ENCODE data around the gene SMOC2. TPM values are rescaled to one million over a fixed set of nuclear protein-coding genes. Genes with fewer than 3 reads are reported as not detected.

SMOC2 gene
- total and polyA plus RNA-seq, 2 of the 4 experiments (the other 2 are of a cell fraction) = not detected

- Histone ChIP-seq H2AFZ (replicated peaks; ENCODE audit: low read length, poor library complexity) (no peak overlapping the region), H4K91ac (ENCODE audit: insufficient read depth, low read depth, low read length) (no peak overlapping the region), H4K8ac (ENCODE audit: low read depth in 2 of 2, low read length in 2 of 2) (no peak overlapping the region), H3K9me3 (ENCODE audit: control insufficient read depth, insufficient read depth, low read length) (peaks cover 40% of the 10 kb centered on the region), H2AK9ac (replicated peaks; ENCODE audit: low read depth, low read length, poor library complexity) (no peak overlapping the region), H3K27ac (ENCODE audit: insufficient read depth, low read length) (no peak overlapping the region), H4K20me1 (ENCODE audit: insufficient read depth, low read length) (no peaks in the 10 kb centered on the region), H2AK5ac (ENCODE audit: low read depth, low read length) (no peak overlapping the region), H2BK15ac (ENCODE audit: low read depth, low read length) (no peak overlapping the region), H3K79me1 (ENCODE audit: low read depth in 1 of 2, low read length in 2 of 2) (no peaks in the 10 kb centered on the region), H3K9ac (ENCODE audit: low read depth, low read length) (no peak overlapping the region), H3K9me1 (ENCODE audit: insufficient read depth, low read length) (no peaks in the 10 kb centered on the region), H3K27me3 (ENCODE audit: control insufficient read depth, insufficient read depth, low read length) (no peaks in the 10 kb centered on the region), H3K4me1 (ENCODE audit: control insufficient read depth, insufficient read depth, low read length) (no peaks in the 10 kb centered on the region), H3K36me3 (ENCODE audit: control insufficient read depth, insufficient read depth, low read length) (no peaks in the 10 kb centered on the region), H3K56ac (ENCODE audit: extremely low read depth, insufficient read depth, low read length) (no peak overlapping the region), H3K4ac (ENCODE audit: low read depth, low read length) (no peak overlapping the region), H3K4me3 (ENCODE audit: insufficient read depth, low read depth, low read length) (no peak overlapping the region), H4K5ac (ENCODE audit: low read depth, low read length) (no peak overlapping the region), H3K23ac (ENCODE audit: low read depth, low read length) (no peak overlapping the region), H2BK20ac (ENCODE audit: low read depth, low read length) (no peak overlapping the region), H3K14ac (replicated peaks; ENCODE audit: low read depth, low read length) (no peak overlapping the region), H2BK5ac (ENCODE audit: low read depth, low read length, poor library complexity, severe bottlenecking) (no peak overlapping the region), H2BK120ac (ENCODE audit: low read depth, low read length) (no peak overlapping the region), H3K18ac (ENCODE audit: low read depth, low read length) (no peak overlapping the region), H3K4me2 (ENCODE audit: low read depth, low read length) (no peak overlapping the region)
- in situ Hi-C loops (cut with MboI; ENCODE audit: low sequenced_read_pairs) = no loop called here
- no CpG with 5 or more reads among the region's 8 CpGs for WGBS, 2 experiments (ENCODE audit: extremely low coverage in 2 of 2, insufficient read length in 1 of 2)
- dilution Hi-C loops (cut with HindIII; ENCODE audit: low sequenced_read_pairs, unreplicated experiment) = no loop called here
- intact Hi-C loops (cut with micrococcal nuclease) = no loop called here
- ChIA-PET CTCF (no interaction called here), POLR2A (ENCODE audit: unreplicated experiment) (no interaction called here)
- no peak for ATAC-seq (ENCODE audit: low read depth)
- TF ChIP-seq ELK1 (IDR thresholded peaks at IDR 0.05; ENCODE audit: borderline replicate concordance, low read depth, low read length) (no peak), CEBPB (IDR thresholded peaks at IDR 0.05; ENCODE audit: low read depth, low read length) (no peak), MAZ (IDR thresholded peaks at IDR 0.05; ENCODE audit: borderline replicate concordance, low read depth, low read length) (no peak), SMC3 (IDR thresholded peaks at IDR 0.05; ENCODE audit: low read depth, low read length) (no peak), RCOR1 (IDR thresholded peaks at IDR 0.05; ENCODE audit: insufficient replicate concordance, low read length) (no peak), RAD21 (IDR thresholded peaks at IDR 0.05; ENCODE audit: low read length) (no peak), RFX5 (IDR thresholded peaks at IDR 0.05; ENCODE audit: low read depth, low read length) (no peak), MXI1 (IDR thresholded peaks at IDR 0.05; ENCODE audit: borderline replicate concordance, low read depth, low read length) (no peak), NFE2L2 (IDR thresholded peaks at IDR 0.05; ENCODE audit: low read depth, low read length) (no peak), CTCF (conservative IDR thresholded peaks at IDR 0.05; ENCODE audit: low read depth, low read length) (no peak), CHD1 (IDR thresholded peaks at IDR 0.05; ENCODE audit: low read depth, low read length) (no peak), BHLHE40 (IDR thresholded peaks at IDR 0.05; ENCODE audit: low read depth, low read length) (no peak), POLR2A (IDR thresholded peaks at IDR 0.05; ENCODE audit: low read depth, low read length) (no peak), MAFK (IDR thresholded peaks at IDR 0.05; ENCODE audit: low read depth, low read length) (no peak), FOS (IDR thresholded peaks at IDR 0.05; ENCODE audit: low read depth, low read length) (no peak), USF2 (IDR thresholded peaks at IDR 0.05; ENCODE audit: low read depth, low read length) (no peak)
- BruUV-seq (replicated peaks) = no TSS peak
- DNase-seq = no peak
Measured at GRCh38 chr6:168525114-168525513, 84.1 kb downstream of the SMOC2 start.

Measured in IMR-90 (cell line).